Adrenal gland (tissue), 12 donors: ENCODE data around the gene CTBP2. TPM values are rescaled to one million over a fixed set of nuclear protein-coding genes. Genes with fewer than 3 reads are reported as not detected.
A peak's percentile ranks its signal among the peaks of the same experiment; 100 is the strongest.

Experiments used
- DNase-seq, 7 donors: peaks; one replicate each; pipeline ENCODE4 v3.0.0-alpha.2; 2019 to 2020
- H3K27ac ChIP-seq, 5 donors: fragments of 200-600 bp; sonication (generic) in 4 of 5; 1 replicate in 3 of 5; 2 replicates in 2 of 5; pipeline versions ENCODE4 v1.5.1 to v1.8.0; 2016 to 2020; ENCODE audit warnings: mild to moderate bottlenecking in 1 of 5
- H3K27me3 ChIP-seq: fragments of 200-600 bp; 2 replicates; pipeline ENCODE4 v1.8.0; 2021
- H3K36me3 ChIP-seq, 2 donors: fragments of 200-600 bp; replicated peaks in 1 of 2; 1 replicate in 1 of 2; 2 replicates in 1 of 2; pipeline versions ENCODE4 v1.5.1 to v1.8.0; 2018 to 2022
- H3K4me1 ChIP-seq, 2 donors: fragments of 200-600 bp; replicated peaks in 1 of 2; 1 replicate in 1 of 2; 2 replicates in 1 of 2; pipeline versions ENCODE4 v1.5.1 to v1.8.0; 2018 to 2021
- H3K4me3 ChIP-seq, 4 donors: fragments of 200-600 bp; sonication (generic) in 3 of 4; one replicate each; pipeline ENCODE4 v1.5.1; 2016 to 2018
- H3K9me3 ChIP-seq, 3 donors: fragments of 200-600 bp; sonication (generic) in 1 of 3; replicated peaks in 1 of 3; 1 replicate in 2 of 3; 2 replicates in 1 of 3; pipeline versions ENCODE4 v1.5.1 to v1.8.0; 2016 to 2021
- POLR2A ChIP-seq, 2 donors: fragments of 450-650 bp; IDR thresholded peaks; one replicate each; pipeline ENCODE4 v1.6.1; 2017; ENCODE audit warnings: antibody characterized with exemption in 2 of 2, mild to moderate bottlenecking in 2 of 2, moderate library complexity in 1 of 2
- WGBS, 4 donors: extraction: QIAGEN DNeasy Blood & Tissue Kit in 2 of 4; methylation state at CpG; one replicate each; pipeline versions ENCODE4 v1.1.5 to v1.1.7; 2013 to 2017; 5-methylcytosine and 5-hydroxymethylcytosine counted together
- intact Hi-C, 2 donors: fragments of 100-400 bp; cut with DNase I; formaldehyde crosslinking; loops; one replicate each; pipeline versions ENCODE4 v1.14.1 to v1.15.0; 2022 to 2023
- polyA plus RNA-seq, 3 donors: library from polyadenylated mRNA; stranded (reverse); fragments of 200-250 nt in 2 of 3; fragments of 350-450 nt in 1 of 3; fragmentation: Illumina TruSeq in 1 of 3; extraction: RNeasy Lipid Tissue Mini Kit (QIAGEN cat#74804) in 1 of 3; gene quantifications; one replicate each; pipeline ENCODE4 v1.2.3, GENCODE V29; 2013 to 2014
- total RNA-seq, 9 donors: library from RNA; depleted of rRNA in 4 of 9; stranded (reverse); fragments of >200 nt in 4 of 9; fragments of 120-200 nt in 1 of 9; fragmentation: NEBNext Ultra II Directional in 1 of 9; extraction: Animal tissue kit (Norgen Biotek cat#: 25700) in 1 of 9; gene quantifications; one replicate each; pipeline versions ENCODE4 v1.1.0 to v1.2.4, GENCODE V29; 2013 to 2023
- TF ChIP-seq, protein P1 (sequence below), 6 experiments: fragments of 450-650 bp in 4 of 6; fragments of 200-600 bp in 2 of 6; sonication (generic) in 1 of 6; IDR thresholded peaks; 1 replicate in 5 of 6; 2 replicates in 1 of 6; pipeline versions ENCODE4 v1.5.1 to v1.8.0; 2016 to 2021; ENCODE audit warnings: antibody characterized with exemption in 6 of 6, mild to moderate bottlenecking in 2 of 6, moderate library complexity in 1 of 6
- donor health status: healthy with polysubstance abuse.
- donor health status: Bipolar disorder and iron deficiency.
- donor health status: DM: yes; HTN: yes; CAD: no.
- donor health status: DM: no; HTN: no; CAD: no.
- donor health status: DM: no; HTN: no; CAD: no.
- donor health status: DM: yes; HTN: yes; CAD: no.

Gene CTBP2
- total and polyA plus RNA-seq, 12 donors: 25.3 to 66.5 (median 45.7) TPM

GRCh38 chr10:125174360-125174759, 14.0 kb upstream of the CTBP2 start:
- Histone ChIP-seq H3K27ac (no peak overlapping the region), H3K4me3 (no peak overlapping the region), H3K4me1 (no peaks in the 10 kb centered on the region), H3K36me3 (no peaks in the 10 kb centered on the region), H3K9me3 (no peaks in the 10 kb centered on the region), H3K27me3 (no peaks in the 10 kb centered on the region)
- no peak for DNase-seq
- 64 to 71% (median 65%) methylated on average over 9 of the region's 9 CpGs for WGBS, 4 donors
- TF ChIP-seq, protein P1, sequence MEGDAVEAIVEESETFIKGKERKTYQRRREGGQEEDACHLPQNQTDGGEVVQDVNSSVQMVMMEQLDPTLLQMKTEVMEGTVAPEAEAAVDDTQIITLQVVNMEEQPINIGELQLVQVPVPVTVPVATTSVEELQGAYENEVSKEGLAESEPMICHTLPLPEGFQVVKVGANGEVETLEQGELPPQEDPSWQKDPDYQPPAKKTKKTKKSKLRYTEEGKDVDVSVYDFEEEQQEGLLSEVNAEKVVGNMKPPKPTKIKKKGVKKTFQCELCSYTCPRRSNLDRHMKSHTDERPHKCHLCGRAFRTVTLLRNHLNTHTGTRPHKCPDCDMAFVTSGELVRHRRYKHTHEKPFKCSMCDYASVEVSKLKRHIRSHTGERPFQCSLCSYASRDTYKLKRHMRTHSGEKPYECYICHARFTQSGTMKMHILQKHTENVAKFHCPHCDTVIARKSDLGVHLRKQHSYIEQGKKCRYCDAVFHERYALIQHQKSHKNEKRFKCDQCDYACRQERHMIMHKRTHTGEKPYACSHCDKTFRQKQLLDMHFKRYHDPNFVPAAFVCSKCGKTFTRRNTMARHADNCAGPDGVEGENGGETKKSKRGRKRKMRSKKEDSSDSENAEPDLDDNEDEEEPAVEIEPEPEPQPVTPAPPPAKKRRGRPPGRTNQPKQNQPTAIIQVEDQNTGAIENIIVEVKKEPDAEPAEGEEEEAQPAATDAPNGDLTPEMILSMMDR (IDR thresholded peaks at IDR 0.05): no peak
- intact Hi-C loops: no loop called here

DNA sequence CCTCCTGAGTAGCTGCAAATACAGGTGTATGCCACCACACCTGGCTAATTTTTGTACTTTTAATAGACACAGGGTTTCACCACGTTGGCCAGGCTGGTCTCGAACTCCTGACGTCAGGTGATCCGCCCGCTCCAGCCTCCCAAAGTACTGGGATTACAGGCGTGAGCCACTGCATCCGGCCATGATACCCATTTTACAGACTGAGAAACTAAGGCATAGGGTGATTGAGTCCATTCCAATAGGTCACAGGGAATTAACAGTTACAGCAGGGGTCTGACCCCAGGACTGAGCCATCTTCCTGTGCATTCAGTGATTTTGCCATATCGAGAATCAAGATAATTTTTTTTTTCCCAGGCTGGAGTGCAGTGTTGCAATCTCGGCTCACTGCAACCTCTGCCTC, 12.3 kb upstream of the CTBP2 start:
- intact Hi-C loops: no loop called here
- no peak overlapping the region for H3K4me3 ChIP-seq
- no peak overlapping the region for H3K27ac ChIP-seq
- no peaks in the 10 kb centered on the region for H3K27me3 ChIP-seq
- H3K36me3 ChIP-seq: no peaks in the 10 kb centered on the region
- no peak for TF ChIP-seq POLR2A (IDR thresholded peaks at IDR 0.05)
- TF ChIP-seq, protein P1 (IDR thresholded peaks at IDR 0.05): no peak
- H3K9me3 ChIP-seq: no peaks in the 10 kb centered on the region
- WGBS, 4 donors: 87 to 91% (median 88%) methylated on average over 9 of the region's 9 CpGs
- no peaks in the 10 kb centered on the region for H3K4me1 ChIP-seq
- peak in 1 of 7 donors; percentile 20 for DNase-seq

GRCh38 chr10:125171402-125172306, 11.3 kb upstream of the CTBP2 start:
- Histone ChIP-seq H3K4me3 (no peak overlapping the region), H3K36me3 (no peaks in the 10 kb centered on the region), H3K9me3 (no peaks in the 10 kb centered on the region), H3K27me3 (no peaks in the 10 kb centered on the region), H3K4me1 (no peaks in the 10 kb centered on the region), H3K27ac (no peak overlapping the region)
- peak in 1 of 7 donors; percentile 35 for DNase-seq
- intact Hi-C loops: no loop called here
- 78 to 85% (median 81%) methylated on average over 12 of the region's 12 CpGs for WGBS, 4 donors
- TF ChIP-seq POLR2A (IDR thresholded peaks at IDR 0.05): no peak
- TF ChIP-seq, protein P1 (IDR thresholded peaks at IDR 0.05): no peak

GRCh38 chr10:125169915-125170314, 9.6 kb upstream of the CTBP2 start:
- H3K36me3 ChIP-seq: no peaks in the 10 kb centered on the region
- H3K27me3 ChIP-seq: no peaks in the 10 kb centered on the region
- TF ChIP-seq POLR2A (IDR thresholded peaks at IDR 0.05): no peak
- TF ChIP-seq, protein P1 (IDR thresholded peaks at IDR 0.05): no peak
- no peak for DNase-seq
- 69 to 88% (median 83%) methylated on average over 5 of the region's 5 CpGs for WGBS, 4 donors
- no peaks in the 10 kb centered on the region for H3K9me3 ChIP-seq
- H3K4me3 ChIP-seq: no peak overlapping the region
- intact Hi-C loops: loop anchor here in 1 of 2 donors (10.0 kb wide), 1 partner anchor 165 kb away; no protein-coding TSS in a partner anchor
- no peak overlapping the region for H3K27ac ChIP-seq
- no peaks in the 10 kb centered on the region for H3K4me1 ChIP-seq
